Muscle layer of colon (tissue), 2 donors: ENCODE data around the gene HK2.
"Not testable (repeated sequence)": the region's sequence is repeated elsewhere in the genome, so short reads cannot be mapped to it uniquely, and the experiment has no call there.

Experiments used
- H3K27ac ChIP-seq: one replicate; pipeline ENCODE4 v1.7.0; 2013; ENCODE audit warnings: low read depth, mild to moderate bottlenecking, low read length, moderate library complexity
- H3K27me3 ChIP-seq, 2 donors: one replicate each; pipeline ENCODE4 v1.7.0; 2013; ENCODE audit warnings: low read length in 2 of 2, mild to moderate bottlenecking in 2 of 2; ENCODE audit not compliant: insufficient read depth in 2 of 2, control insufficient read depth in 1 of 2
- H3K36me3 ChIP-seq: one replicate; pipeline ENCODE4 v1.7.0; 2013; ENCODE audit warnings: mild to moderate bottlenecking, low read length; ENCODE audit not compliant: insufficient read depth
- H3K4me1 ChIP-seq: one replicate; pipeline ENCODE4 v1.7.0; 2013; ENCODE audit warnings: mild to moderate bottlenecking, low read length; ENCODE audit not compliant: insufficient read depth
- H3K4me3 ChIP-seq, 2 donors: one replicate each; pipeline ENCODE4 v1.7.0; 2013; ENCODE audit warnings: low read length in 2 of 2, low read depth in 1 of 2, mild to moderate bottlenecking in 1 of 2, moderate library complexity in 1 of 2
- H3K9ac ChIP-seq: one replicate; pipeline ENCODE4 v1.7.0; 2013; ENCODE audit warnings: low read length
- H3K9me3 ChIP-seq: one replicate; pipeline ENCODE4 v1.7.0; 2013; ENCODE audit warnings: mild to moderate bottlenecking, low read length
- donor health status: abdominal sarcoma.
- donor health status: Adenocarcinoma of cecum.

HK2 gene

GRCh38 chr2:74833418-74834233, at the start of gene HK2:
Gene HK2 (plus strand): TSS chr2:74834127. CDS start chr2:74834581, 454 bp downstream.
- Histone ChIP-seq H3K27me3 (peaks cover 9 to 22% of the 10 kb centered on the region in 2 donors), H3K9ac (no peak within 1 kb of the TSS)

GRCh38 chr2:74789271-74789670, 44.7 kb upstream of the HK2 start:
- Histone ChIP-seq H3K4me1 (no peaks in the 10 kb centered on the region), H3K9me3 (no peaks in the 10 kb centered on the region), H3K4me3 (no peak overlapping the region), H3K9ac (no peak overlapping the region), H3K27ac (no peak overlapping the region), H3K36me3 (no peaks in the 10 kb centered on the region), H3K27me3 (no peaks in the 10 kb centered on the region)

More at GRCh38 chr2:74833418-74834233, at the start of gene HK2:
- H3K4me1 ChIP-seq, result no peaks in the 10 kb centered on the region
- H3K36me3 ChIP-seq, result no peaks in the 10 kb centered on the region
- H3K9me3 ChIP-seq, result no peaks in the 10 kb centered on the region
- peak within 1 kb of the TSS; percentile 41 to 61 for H3K4me3 ChIP-seq
- no peak within 1 kb of the TSS for H3K27ac ChIP-seq

GRCh38 chr2:74792282-74792681, 41.6 kb upstream of the HK2 start:
- Histone ChIP-seq H3K27ac (no peak overlapping the region), H3K9ac (no peak overlapping the region), H3K4me3 (no peak overlapping the region), H3K4me1 (no peaks in the 10 kb centered on the region), H3K27me3 (no peaks in the 10 kb centered on the region), H3K9me3 (no peaks in the 10 kb centered on the region), H3K36me3 (no peaks in the 10 kb centered on the region)

- H3K27ac ChIP-seq, H3K4me1 ChIP-seq, H3K4me3 ChIP-seq, H3K9ac ChIP-seq, H3K27me3 ChIP-seq, H3K9me3 ChIP-seq, H3K36me3 ChIP-seq: not testable (repeated sequence)
Measured at GRCh38 chr2:74794878-74795277, 39.0 kb upstream of the HK2 start.

- Histone ChIP-seq H3K9me3 (no peaks in the 10 kb centered on the region), H3K27me3 (no peaks in the 10 kb centered on the region), H3K36me3 (no peaks in the 10 kb centered on the region), H3K9ac (no peak overlapping the region), H3K27ac (no peak overlapping the region), H3K4me3 (no peak overlapping the region), H3K4me1 (no peaks in the 10 kb centered on the region)
Measured at GRCh38 chr2:74806355-74806839, 27.5 kb upstream of the HK2 start.

GRCh38 chr2:74806920-74807319, 27.0 kb upstream of the HK2 start:
- H3K9ac ChIP-seq, result no peak overlapping the region
- H3K9me3 ChIP-seq, result no peaks in the 10 kb centered on the region
- H3K4me1 ChIP-seq, result no peaks in the 10 kb centered on the region
- no peak overlapping the region for H3K27ac ChIP-seq
- no peaks in the 10 kb centered on the region for H3K36me3 ChIP-seq
- H3K27me3 ChIP-seq, result no peaks in the 10 kb centered on the region
- H3K4me3 ChIP-seq, result no peak overlapping the region

GRCh38 chr2:74812787-74813590, 20.9 kb upstream of the HK2 start:
- H3K4me3 ChIP-seq, result no peak overlapping the region
- H3K9me3 ChIP-seq, result no peaks in the 10 kb centered on the region
- H3K27ac ChIP-seq, result no peak overlapping the region
- no peak overlapping the region for H3K9ac ChIP-seq
- H3K27me3 ChIP-seq, result no peaks in the 10 kb centered on the region
- H3K4me1 ChIP-seq, result no peaks in the 10 kb centered on the region
- H3K36me3 ChIP-seq, result no peaks in the 10 kb centered on the region

GRCh38 chr2:74814102-74814501, 19.8 kb upstream of the HK2 start:
- no peak overlapping the region for H3K27ac ChIP-seq
- no peaks in the 10 kb centered on the region for H3K27me3 ChIP-seq
- H3K4me1 ChIP-seq, result no peaks in the 10 kb centered on the region
- H3K9me3 ChIP-seq, result no peaks in the 10 kb centered on the region
- H3K4me3 ChIP-seq, result no peak overlapping the region
- H3K36me3 ChIP-seq, result no peaks in the 10 kb centered on the region
- no peak overlapping the region for H3K9ac ChIP-seq

- H3K4me3 ChIP-seq, result no peak overlapping the region
- H3K9ac ChIP-seq, result no peak overlapping the region
- H3K36me3 ChIP-seq, result no peaks in the 10 kb centered on the region
- H3K27ac ChIP-seq, result no peak overlapping the region
- H3K9me3 ChIP-seq, result no peaks in the 10 kb centered on the region
- H3K4me1 ChIP-seq, result no peaks in the 10 kb centered on the region
- H3K27me3 ChIP-seq, result no peaks in the 10 kb centered on the region
Measured at GRCh38 chr2:74815941-74816340, 18.0 kb upstream of the HK2 start.

- H3K4me3 ChIP-seq, result no peak overlapping the region
- H3K36me3 ChIP-seq, result no peaks in the 10 kb centered on the region
- H3K9ac ChIP-seq, result no peak overlapping the region
- H3K27ac ChIP-seq, result no peak overlapping the region
- no peaks in the 10 kb centered on the region for H3K9me3 ChIP-seq
- H3K27me3 ChIP-seq, result no peaks in the 10 kb centered on the region
- no peaks in the 10 kb centered on the region for H3K4me1 ChIP-seq
Measured at GRCh38 chr2:74816540-74817303, 17.2 kb upstream of the HK2 start.

- H3K27me3 ChIP-seq, result no peaks in the 10 kb centered on the region
- no peak overlapping the region for H3K27ac ChIP-seq
- no peak overlapping the region for H3K4me3 ChIP-seq
- H3K9me3 ChIP-seq, result no peaks in the 10 kb centered on the region
- no peak overlapping the region for H3K9ac ChIP-seq
- no peaks in the 10 kb centered on the region for H3K4me1 ChIP-seq
- H3K36me3 ChIP-seq, result no peaks in the 10 kb centered on the region
Measured at GRCh38 chr2:74817304-74817675, 16.6 kb upstream of the HK2 start.
